SIG-M5 (cell line): Measurements from ENCODE around the gene TMA7B.

Experiments used
- DNase-seq: peaks from one replicate; lab custom pipeline; 2025; lab: John Stamatoyannopoulos, UW

TMA7B gene

DNA sequence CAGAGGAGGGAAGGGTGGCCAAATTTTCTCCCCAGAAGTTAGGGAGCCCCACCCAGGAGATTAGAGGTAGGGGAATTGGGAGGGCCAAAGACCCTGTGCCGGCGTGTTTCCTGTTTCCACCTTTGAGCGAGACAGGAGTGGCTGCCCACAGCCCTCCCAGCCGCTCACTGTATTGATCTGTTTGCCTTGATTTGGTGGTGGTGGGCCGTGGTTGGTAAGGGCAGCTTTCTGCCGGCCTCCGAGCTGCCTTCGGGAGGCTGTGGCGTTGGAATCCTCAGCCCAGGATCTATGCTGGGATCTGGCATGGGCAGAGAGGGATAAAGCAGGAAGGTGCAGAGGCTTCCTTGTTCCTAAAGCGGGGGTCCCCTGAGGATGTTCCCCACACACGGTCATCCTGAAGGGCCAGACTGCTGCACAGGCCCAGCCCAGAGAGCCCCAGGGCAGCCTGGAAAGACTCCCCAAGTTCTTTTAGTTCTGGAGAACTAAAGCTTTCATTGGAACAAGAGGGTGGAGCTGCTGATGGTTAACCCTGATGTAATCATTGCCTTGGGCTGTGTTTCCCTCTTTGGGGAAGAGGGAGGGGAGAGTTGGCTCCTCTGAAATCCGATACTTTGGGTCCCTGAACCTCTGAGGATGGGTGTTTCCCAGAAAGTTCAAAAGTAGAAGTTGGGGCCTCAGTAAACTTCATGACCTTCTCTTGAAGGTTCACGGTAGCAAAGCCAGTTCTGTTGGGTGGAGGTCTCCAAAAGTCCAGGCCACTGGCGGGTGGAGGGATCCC lies 41.8 kb downstream of the TMA7B start:
- no peak for DNase-seq

DNA sequence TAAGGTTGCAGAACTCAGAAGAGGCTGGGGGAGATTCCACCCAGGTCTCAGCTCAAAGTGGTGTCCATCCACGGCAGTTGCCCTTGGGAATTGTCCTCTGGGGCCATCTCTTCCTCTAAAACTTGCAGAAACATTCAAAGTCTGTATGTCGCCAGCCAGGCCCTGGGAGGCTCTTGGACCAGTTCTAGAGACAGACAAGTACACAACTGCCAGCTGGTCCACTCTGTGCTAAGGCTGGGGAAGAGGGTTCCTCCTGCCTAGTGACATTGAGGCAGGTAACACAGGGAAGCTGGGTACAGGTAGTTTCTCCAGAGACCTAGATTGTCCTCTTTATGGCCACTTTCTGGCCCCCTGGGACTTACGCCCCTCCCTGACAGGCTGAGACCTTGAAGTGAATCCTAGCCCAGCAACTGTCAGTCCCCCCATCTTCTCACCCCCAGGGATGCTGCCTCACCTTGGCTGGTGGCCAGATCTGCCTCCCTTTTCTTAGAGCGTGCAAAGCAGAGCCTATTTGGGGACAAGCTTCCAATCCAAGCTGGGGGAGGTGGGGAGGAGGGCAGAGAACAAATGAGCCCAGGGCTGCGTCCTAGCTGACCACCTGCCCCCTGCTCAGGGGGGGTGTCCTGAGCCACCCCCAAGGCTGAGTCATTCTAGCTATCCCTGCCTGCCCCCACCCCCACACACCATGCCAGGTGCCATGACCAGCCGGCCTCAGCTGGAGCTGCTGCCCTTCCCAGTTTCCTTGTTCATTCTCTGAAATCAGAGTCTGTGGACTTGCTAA lies 42.9 kb downstream of the TMA7B start:
- DNase-seq: no peak

DNA sequence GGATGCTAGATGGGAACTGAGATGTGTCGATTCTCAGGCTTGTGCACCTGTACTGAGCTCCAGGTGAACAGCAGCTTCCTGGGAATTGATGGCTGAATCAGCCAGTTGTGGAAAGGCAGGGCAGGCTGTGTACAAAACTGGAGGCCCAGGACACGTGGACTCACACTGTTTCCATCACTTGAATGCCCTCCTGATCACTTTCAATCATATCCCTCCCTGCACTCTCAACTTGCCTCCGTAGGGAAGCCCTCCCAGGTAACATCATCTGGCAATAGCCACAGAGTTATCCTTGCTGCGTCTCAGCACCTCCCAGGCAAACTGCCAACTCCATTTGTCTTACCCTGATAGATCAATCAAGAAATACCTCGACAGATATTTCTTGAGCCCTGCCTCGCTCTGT lies 44.6 kb downstream of the TMA7B start:
- no peak for DNase-seq

DNA sequence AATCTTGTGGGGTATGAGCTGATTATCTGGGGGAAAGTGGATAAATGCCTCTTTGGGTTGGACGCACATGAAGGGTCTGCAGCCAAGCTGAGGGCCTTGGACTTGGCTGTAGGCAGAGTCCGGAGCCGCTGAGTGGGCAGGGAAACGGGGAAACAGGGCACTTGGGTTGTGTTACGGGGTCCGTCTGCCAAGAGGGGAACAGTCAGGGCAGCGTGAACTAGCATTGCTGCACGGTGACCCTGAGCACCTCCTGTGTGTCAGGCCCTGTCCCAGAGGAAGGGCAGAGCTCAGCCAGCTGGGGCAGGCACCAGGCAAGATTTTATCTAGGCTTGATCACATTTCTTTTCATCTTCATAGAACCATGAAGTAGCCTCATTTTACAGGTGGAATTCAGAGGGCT lies 46.4 kb downstream of the TMA7B start:
- no peak for DNase-seq

DNA sequence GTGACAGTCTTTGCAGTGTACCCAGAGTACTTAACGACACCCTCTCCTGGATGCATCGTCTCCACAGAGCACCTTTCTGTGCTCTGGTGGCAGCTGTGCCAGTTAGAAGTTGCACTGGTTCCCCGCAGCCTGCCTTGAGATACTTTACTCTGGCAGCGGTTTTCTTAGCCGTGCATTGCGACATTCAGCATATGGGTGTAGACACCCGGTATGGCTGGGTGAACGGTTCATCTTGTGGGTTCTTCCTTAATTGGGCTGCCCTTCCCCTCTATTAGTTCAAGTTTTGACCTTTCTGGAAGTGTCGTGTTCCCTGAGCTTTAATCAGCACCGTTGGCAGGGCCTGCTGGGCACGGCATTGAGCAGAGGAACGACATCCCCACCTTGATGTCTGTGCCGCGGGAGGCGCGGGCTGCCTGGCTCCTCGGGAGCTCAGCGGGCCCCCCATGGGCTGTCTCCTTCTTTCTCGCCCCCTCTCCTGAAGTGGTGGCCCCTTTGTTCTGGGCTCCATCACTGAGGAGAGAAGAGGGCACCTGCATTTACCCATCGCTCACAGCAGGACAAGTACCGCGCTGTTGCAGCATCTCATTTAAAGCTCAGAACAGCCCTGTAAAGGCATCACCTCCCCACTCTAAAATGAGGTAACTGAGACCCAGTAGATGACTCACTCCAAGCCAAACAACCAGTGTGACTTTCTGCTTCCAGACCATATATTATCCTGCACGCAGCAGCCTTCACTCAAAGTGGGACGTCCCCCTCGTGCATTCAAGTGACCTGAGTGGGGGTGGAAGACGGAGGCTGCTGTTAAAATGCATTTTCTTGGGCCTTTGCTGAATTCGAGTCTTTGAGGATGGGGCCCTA lies 47.9 kb downstream of the TMA7B start:
- peak; percentile 2 for DNase-seq

DNA sequence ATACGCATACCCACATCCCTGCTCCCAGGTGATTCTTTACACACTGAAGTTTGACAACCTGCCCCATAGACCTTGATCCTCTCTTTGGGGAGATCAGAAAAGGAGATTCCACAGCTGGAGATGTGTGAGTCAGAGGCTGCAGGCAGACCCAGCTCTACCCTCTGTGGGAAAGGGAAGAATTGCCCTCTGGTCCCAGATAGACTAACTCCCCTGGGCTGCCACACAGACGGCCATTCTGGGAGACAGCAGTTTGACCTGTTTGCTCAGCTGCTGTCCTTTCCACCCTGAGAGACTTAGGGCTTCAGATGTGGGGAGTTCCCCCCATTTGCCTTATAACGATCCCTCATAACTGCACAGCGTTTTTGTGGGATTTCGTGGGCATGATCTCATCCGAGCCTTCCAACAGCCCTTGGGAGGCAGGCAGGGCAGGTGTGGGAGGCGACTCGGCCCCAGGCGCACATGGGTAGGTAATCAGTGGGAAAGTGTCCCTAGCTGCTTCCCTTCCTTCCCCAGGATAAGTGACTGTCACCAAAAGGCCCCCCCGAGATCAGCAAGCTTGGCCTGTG lies 48.6 kb downstream of the TMA7B start:
- DNase-seq: no peak

DNA sequence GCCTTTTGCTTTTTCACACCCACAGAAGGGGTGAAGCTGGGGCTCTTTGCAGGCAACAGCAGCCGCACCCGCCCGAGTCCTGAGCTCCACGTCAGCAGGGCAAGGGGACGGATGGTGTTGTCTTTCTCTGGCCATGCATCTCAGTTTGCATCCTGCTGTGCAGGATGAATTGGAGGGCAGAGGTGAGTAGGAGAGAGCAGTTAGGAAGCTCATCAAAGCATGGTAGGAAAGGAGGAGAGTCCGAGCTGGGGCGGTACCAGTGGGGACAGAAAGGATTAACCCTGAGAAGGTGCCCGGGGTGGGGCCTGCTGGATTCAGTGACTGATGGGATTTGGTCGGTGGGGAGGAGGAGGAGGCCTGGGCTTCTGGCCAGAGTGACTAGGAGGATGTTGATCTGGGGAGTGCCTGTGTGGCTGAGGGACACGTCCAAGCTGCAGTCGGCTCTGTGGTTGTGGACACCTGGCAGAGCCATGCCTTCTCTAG lies 49.1 kb downstream of the TMA7B start:
- DNase-seq: no peak

DNA sequence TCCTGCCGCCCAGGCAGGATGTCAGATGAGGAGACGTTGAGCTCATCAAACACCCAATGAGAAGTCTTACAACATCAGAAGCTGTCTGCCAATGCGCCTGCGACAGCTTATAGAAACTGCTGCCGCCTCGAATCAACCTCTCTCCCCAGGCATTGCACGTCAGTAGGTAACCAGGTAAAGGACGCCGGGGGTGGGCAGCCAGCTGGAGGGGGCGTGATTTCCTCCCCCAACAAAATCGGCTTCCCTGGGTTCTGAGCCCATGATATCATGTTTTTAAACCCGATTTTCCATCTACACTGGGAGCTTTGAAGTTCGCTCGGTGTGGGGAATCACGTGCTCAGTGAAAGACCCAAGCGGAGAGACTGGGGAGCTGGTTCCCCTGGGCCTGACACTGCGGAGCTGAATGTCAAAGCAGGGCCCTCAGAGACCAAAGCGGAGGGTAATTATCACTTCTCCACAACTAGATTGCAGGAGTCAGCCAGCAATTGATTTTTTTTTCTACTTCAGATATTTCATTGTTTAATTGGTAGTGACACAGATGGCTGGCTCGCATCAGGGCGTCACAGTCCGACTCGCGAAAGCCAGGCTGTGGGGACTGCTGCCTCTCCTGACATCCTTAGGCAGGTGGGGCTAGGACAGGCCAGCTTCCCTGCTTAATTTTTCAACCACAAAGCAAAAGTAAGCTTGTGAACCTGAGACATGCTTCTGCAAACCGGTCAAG lies 49.9 kb downstream of the TMA7B start:
- no peak for DNase-seq

DNA sequence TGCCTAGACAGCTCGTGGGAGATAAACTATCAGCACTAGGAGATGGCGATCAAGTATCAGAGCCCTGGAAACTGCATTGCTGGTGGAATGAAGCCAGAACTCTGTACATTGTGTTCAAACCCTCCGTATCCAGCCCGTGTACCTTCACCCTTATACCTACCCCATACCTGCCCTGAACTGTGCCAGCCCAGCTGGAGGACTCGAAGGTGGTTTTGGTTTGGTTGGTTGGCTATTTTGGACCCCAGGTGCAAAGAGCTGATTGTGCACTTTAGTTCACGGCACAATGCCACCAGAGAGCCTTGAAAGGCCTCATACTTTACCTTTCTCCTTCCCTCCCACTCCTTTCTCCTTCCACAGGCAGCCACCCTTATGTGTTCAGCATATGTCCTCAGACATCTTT lies 50.5 kb downstream of the TMA7B start:
- DNase-seq: no peak
